ENCODE data around the gene UEVLD.

The UEVLD gene

GRCh38 chr11:18521122-18521521 is 67.4 kb downstream of the UEVLD start:
- Histone ChIP-seq H3K4me1 (peaks cover 12% of the 10 kb centered on the region), H3K4me2 (no peak overlapping the region), H4K20me1 (peaks cover 57% of the 10 kb centered on the region), H3K9me3 (no peaks in the 10 kb centered on the region), H3K27me3 (no peaks in the 10 kb centered on the region), H3K9ac (no peak overlapping the region), H3K27ac (no peak overlapping the region), H3K4me3 (no peak overlapping the region), H3K36me3 (peaks cover 51% of the 10 kb centered on the region)
- TF ChIP-seq Cebpa-rat (IDR thresholded peaks at IDR 0.05): no peak

- no peaks in the 10 kb centered on the region for H3K27me3 ChIP-seq
- TF ChIP-seq Cebpa-rat (IDR thresholded peaks at IDR 0.05): no peak
- no peak overlapping the region for H3K9ac ChIP-seq
- H3K4me2 ChIP-seq: no peak overlapping the region
- H3K36me3 ChIP-seq: peaks cover 92% of the 10 kb centered on the region
- no peaks in the 10 kb centered on the region for H4K20me1 ChIP-seq
- H3K9me3 ChIP-seq: peaks cover 9% of the 10 kb centered on the region; the same call in 1 of the 2 replicates
- H3K27ac ChIP-seq: no peak overlapping the region
- H3K4me1 ChIP-seq: no peaks in the 10 kb centered on the region
- no peak overlapping the region for H3K4me3 ChIP-seq
These were observed 86.2 kb downstream of the UEVLD start for GRCh38 chr11:18502352-18502751.

GRCh38 chr11:18501629-18502028 is 86.9 kb downstream of the UEVLD start:
- no peaks in the 10 kb centered on the region for H4K20me1 ChIP-seq
- TF ChIP-seq Cebpa-rat (IDR thresholded peaks at IDR 0.05): no peak
- H3K27me3 ChIP-seq: no peaks in the 10 kb centered on the region
- H3K4me3 ChIP-seq: no peak overlapping the region
- H3K4me1 ChIP-seq: no peaks in the 10 kb centered on the region
- peaks cover 89% of the 10 kb centered on the region for H3K36me3 ChIP-seq
- H3K9ac ChIP-seq: no peak overlapping the region
- H3K9me3 ChIP-seq: peaks cover 9% of the 10 kb centered on the region; the same call in 1 of the 2 replicates
- H3K4me2 ChIP-seq: no peak overlapping the region
- no peak overlapping the region for H3K27ac ChIP-seq

GRCh38 chr11:18498039-18498438 is 90.5 kb downstream of the UEVLD start:
- peaks cover 6% of the 10 kb centered on the region; the same call in 1 of the 2 replicates for H4K20me1 ChIP-seq
- TF ChIP-seq Cebpa-rat (IDR thresholded peaks at IDR 0.05): no peak

GRCh38 chr11:18495703-18496102 is 92.8 kb downstream of the UEVLD start:
- H3K27ac ChIP-seq: no peak overlapping the region
- no peaks in the 10 kb centered on the region for H3K9me3 ChIP-seq
- H3K4me1 ChIP-seq: peaks cover 8% of the 10 kb centered on the region
- no peak overlapping the region for H3K9ac ChIP-seq
- H4K20me1 ChIP-seq: peaks cover 6% of the 10 kb centered on the region; the same call in 1 of the 2 replicates
- no peak overlapping the region for H3K4me3 ChIP-seq
- H3K4me2 ChIP-seq: no peak overlapping the region
- H3K36me3 ChIP-seq: peaks cover 78% of the 10 kb centered on the region
- no peaks in the 10 kb centered on the region for H3K27me3 ChIP-seq
- no peak for TF ChIP-seq Cebpa-rat (IDR thresholded peaks at IDR 0.05)

More at GRCh38 chr11:18498039-18498438, 90.5 kb downstream of the UEVLD start:
- Histone ChIP-seq H3K27me3 (no peaks in the 10 kb centered on the region), H3K9me3 (peaks cover 9% of the 10 kb centered on the region; the same call in 1 of the 2 replicates), H3K36me3 (peaks cover 85% of the 10 kb centered on the region), H3K9ac (no peak overlapping the region), H3K4me2 (no peak overlapping the region), H3K4me3 (no peak overlapping the region), H3K27ac (no peak overlapping the region), H3K4me1 (no peaks in the 10 kb centered on the region)

GRCh38 chr11:18495271-18495670 is 93.3 kb downstream of the UEVLD start:
- H3K9ac ChIP-seq: no peak overlapping the region
- H3K27me3 ChIP-seq: no peaks in the 10 kb centered on the region
- H3K4me3 ChIP-seq: no peak overlapping the region
- peaks cover 78% of the 10 kb centered on the region for H3K36me3 ChIP-seq
- no peak for TF ChIP-seq Cebpa-rat (IDR thresholded peaks at IDR 0.05)
- no peak overlapping the region for H3K4me2 ChIP-seq
- H3K4me1 ChIP-seq: peaks cover 12% of the 10 kb centered on the region
- H4K20me1 ChIP-seq: peaks cover 6% of the 10 kb centered on the region; the same call in 1 of the 2 replicates
- H3K27ac ChIP-seq: no peak overlapping the region
- no peaks in the 10 kb centered on the region for H3K9me3 ChIP-seq

GRCh38 chr11:18493310-18493709 is 95.2 kb downstream of the UEVLD start:
- H3K4me2 ChIP-seq: no peak overlapping the region
- no peak overlapping the region for H3K4me3 ChIP-seq
- peaks cover 81% of the 10 kb centered on the region for H3K36me3 ChIP-seq
- peaks cover 6% of the 10 kb centered on the region; the same call in 1 of the 2 replicates for H4K20me1 ChIP-seq
- TF ChIP-seq Cebpa-rat (IDR thresholded peaks at IDR 0.05): no peak
- no peaks in the 10 kb centered on the region for H3K9me3 ChIP-seq
- no peaks in the 10 kb centered on the region for H3K27me3 ChIP-seq
- H3K27ac ChIP-seq: no peak overlapping the region
- H3K4me1 ChIP-seq: peaks cover 16% of the 10 kb centered on the region
- no peak overlapping the region for H3K9ac ChIP-seq

GRCh38 chr11:18492888-18493287 is 95.6 kb downstream of the UEVLD start:
- H3K27me3 ChIP-seq: no peaks in the 10 kb centered on the region
- H3K9ac ChIP-seq: no peak overlapping the region
- H3K27ac ChIP-seq: no peak overlapping the region
- H3K36me3 ChIP-seq: peaks cover 81% of the 10 kb centered on the region
- H4K20me1 ChIP-seq: peaks cover 6% of the 10 kb centered on the region; the same call in 1 of the 2 replicates
- no peaks in the 10 kb centered on the region for H3K9me3 ChIP-seq
- TF ChIP-seq Cebpa-rat (IDR thresholded peaks at IDR 0.05): no peak
- H3K4me3 ChIP-seq: no peak overlapping the region
- peaks cover 16% of the 10 kb centered on the region for H3K4me1 ChIP-seq
- no peak overlapping the region for H3K4me2 ChIP-seq

- Histone ChIP-seq H3K9ac (no peak overlapping the region), H3K27me3 (no peaks in the 10 kb centered on the region), H4K20me1 (peaks cover 6% of the 10 kb centered on the region; the same call in 1 of the 2 replicates), H3K4me3 (no peak overlapping the region), H3K27ac (no peak overlapping the region), H3K36me3 (peaks cover 82% of the 10 kb centered on the region), H3K4me2 (no peak overlapping the region), H3K9me3 (no peaks in the 10 kb centered on the region), H3K4me1 (peaks cover 16% of the 10 kb centered on the region)
- no peak for TF ChIP-seq Cebpa-rat (IDR thresholded peaks at IDR 0.05)
These were observed 96.6 kb downstream of the UEVLD start for GRCh38 chr11:18491924-18492323.

GRCh38 chr11:18490736-18491485 is 97.6 kb downstream of the UEVLD start:
- H4K20me1 ChIP-seq: peaks cover 6% of the 10 kb centered on the region; the same call in 1 of the 2 replicates
- no peak overlapping the region for H3K27ac ChIP-seq
- H3K9ac ChIP-seq: no peak overlapping the region
- no peak for TF ChIP-seq Cebpa-rat (IDR thresholded peaks at IDR 0.05)
- H3K36me3 ChIP-seq: peaks cover 77% of the 10 kb centered on the region
- peaks cover 16% of the 10 kb centered on the region for H3K4me1 ChIP-seq
- H3K4me3 ChIP-seq: no peak overlapping the region
- no peaks in the 10 kb centered on the region for H3K9me3 ChIP-seq
- H3K27me3 ChIP-seq: no peaks in the 10 kb centered on the region
- peak overlapping the region; percentile 16 for H3K4me2 ChIP-seq

Data from BLaER1 (cell line).